Medulla oblongata (tissue), 1 donor: ENCODE data around the gene BRMS1.

Experiments
- DNase-seq: peaks from one replicate; pipeline ENCODE4 v3.0.0-alpha.2; 2015; ENCODE audit errors: extremely low spot score

The BRMS1 gene

DNA sequence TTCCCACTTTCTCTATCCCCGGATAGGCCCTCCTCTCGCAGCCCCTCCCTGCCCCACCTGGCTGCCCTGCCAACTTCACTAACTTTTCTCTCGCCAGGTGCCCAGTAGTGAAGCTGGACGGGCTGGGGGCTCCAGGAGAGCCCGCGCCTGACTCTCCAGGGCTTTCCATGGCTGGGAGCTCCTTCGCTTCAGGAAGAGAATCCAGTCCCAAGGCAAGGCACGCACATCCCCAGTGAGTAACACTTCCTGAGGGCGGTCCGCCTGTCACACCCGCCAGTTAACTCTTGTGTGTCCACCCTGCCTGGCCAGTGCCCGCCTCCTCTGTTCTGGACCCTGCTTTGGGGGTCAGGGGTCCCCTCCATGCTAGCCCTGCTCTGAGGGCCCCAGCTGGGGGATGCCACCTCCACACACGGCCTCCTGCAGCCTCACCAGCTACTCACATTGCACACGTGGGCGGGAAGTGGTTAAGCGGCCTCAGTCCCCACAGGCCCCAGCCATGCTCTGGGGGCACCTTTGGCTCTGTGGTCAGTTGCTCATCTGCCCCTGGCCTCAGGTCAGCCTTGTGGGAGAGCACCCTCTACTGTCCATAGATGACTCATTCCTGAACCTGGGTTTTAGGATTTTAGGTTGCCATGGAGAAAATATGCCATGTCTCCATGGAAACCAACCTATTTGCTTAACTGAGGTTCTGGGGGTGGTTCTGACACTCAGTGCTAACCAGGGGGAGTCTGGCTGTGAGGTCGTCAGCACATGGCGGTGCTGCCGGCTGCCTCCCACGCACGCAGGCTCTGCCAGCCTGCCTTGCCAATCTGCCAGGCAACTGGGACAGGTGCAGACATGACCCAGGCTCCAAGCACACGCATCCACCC is 8.4 kb downstream of the BRMS1 start, which contains the start of gene RIN1:
Gene RIN1, minus strand, starts transcription at position 201 of the 869 bp plus-strand sequence. Its CDS starts 32 bp downstream, at position 169.
- peak; percentile 23 for DNase-seq

DNA sequence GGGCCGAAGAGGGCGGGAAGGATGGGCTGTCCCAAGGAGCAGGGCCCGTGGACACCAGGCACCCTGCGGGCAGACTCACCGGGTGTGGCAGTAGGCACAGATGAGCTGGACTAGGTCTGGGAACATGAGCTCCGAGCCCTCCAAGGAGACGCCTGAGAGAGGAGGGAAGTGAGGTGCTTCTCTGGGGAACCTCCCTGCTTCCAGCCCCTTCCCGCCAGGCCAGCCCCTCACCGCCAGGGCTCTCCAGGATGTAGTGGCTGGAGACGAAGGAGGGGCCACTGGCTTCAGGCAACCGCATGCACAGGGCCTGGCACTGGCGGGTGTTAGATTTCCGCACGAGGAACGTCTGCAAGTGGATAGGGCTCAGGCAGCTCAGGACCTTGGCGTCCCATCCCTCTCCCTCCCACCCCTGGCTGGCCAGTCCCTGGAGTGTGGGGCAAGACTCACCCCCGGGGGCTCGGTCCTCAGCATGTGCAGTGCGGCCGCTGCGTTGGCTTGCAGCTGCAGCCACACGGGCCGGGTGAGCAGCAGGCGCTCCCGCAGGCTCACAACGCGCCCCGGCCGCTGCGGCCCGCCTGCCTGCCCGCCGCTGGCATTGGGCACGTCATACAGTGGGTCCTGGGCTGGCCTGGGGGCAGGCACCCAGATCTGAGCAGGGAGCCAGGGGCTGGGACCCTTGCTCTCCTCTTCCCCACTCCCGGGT is 9.2 kb downstream of the BRMS1 start:
- no peak for DNase-seq

DNA sequence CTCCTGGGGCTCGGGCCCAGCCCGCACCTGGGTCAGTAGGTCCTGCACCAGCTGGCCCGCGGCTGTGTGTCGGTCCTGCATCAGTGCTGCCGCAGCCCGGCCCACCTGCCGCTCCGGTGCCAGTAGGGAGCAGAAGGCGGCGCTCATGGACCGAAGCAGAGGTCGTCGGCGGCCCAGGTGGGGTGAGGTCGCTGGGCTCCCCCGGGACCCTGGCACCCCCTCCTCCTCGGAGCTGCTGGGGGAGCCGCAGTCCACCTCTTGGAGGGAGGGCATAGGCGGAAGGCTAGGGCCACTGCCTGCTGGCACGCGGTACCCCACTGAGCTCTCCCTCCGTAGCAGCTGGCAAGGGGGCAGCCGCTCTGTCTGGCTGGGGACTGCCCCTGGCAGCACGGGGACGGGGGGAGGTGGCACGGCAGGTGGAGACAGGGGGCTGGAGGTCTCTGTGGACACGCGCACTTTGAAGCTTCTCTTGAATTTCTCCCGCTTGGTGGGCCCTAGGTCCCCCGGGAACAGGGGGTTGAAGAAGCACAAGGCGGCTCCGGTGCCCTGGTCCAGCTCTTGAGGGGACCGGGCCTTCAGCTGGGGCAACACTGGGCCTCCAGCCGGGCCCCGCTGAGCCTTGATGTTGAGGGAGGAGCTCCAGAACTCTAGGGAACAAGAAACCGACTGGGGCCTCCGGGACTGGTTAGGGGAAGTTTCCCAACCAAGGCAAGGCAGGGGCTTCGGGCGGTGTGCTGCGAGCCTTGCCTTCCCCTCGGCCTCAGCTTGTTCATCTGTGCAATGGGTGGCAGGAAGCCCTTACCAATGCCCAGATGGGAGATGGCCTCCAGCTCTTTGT is 10.1 kb downstream of the BRMS1 start:
- no peak for DNase-seq

DNA sequence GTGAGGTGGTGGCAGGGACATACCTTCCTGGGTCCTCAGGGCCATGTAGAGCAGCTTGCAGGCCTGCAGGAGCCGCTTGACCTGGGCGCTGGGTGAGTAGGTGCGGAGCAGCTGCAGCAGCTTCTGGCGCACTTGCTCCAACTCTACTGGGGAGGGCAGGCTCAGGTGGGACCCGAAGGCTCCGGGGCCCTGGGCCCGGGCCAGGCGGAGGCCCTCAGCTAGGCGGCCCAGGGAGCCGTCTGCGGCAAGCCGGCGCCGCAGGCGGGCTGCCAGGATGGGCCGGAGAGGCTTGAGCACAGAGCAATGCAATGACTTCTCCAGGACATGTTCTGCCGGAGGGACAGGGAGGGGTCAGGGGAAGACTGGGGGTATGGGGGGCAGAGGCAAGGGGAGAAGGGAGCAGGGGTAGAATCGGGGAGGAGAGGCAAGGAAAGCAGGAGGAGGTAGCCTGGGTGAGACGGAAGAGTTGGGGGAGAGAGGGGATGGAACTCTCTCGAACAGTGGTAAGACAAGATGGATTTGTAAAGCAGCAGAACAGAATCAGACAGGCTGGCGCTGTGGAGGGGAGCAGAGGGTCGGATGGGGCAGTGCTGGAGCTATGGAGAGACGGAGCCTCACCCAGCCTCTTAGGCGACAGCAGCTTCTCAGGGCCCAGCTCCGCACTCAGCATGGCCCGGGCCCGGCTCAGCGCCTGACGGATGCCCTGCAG is 10.9 kb downstream of the BRMS1 start:
- no peak for DNase-seq

DNA sequence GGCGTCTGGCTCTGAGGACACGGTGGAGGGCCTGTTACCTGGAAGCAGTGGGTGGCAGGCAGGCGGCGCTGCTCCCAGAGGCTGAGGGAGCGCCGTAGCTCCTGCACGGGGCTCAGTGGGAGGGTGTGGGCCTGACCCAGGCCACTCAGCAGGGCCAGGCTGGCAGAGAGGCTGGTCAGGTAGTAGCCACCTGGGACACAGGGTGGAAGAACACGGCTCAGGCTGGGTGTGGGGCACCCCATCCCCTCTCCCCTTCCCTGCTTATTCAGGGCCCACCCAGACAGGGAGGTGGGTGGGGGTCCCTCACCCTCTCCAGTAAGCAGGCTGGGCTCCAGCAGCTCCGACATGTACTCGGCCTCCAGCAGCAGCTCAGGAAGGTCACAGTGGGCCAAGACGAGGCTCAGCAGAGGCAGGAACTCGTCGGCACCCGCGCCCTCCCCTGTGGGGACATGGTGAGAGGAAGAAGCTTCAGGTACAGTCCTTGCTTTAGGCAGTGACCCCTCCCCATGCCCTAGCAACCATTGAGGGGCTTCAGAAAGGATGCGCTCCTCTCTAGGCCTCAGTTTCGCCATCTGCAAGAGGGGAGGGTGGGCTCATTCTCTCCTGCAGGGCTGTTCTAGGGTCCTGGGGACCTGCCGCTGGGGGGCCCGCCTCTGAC is 11.6 kb downstream of the BRMS1 start:
- DNase-seq: no peak

DNA sequence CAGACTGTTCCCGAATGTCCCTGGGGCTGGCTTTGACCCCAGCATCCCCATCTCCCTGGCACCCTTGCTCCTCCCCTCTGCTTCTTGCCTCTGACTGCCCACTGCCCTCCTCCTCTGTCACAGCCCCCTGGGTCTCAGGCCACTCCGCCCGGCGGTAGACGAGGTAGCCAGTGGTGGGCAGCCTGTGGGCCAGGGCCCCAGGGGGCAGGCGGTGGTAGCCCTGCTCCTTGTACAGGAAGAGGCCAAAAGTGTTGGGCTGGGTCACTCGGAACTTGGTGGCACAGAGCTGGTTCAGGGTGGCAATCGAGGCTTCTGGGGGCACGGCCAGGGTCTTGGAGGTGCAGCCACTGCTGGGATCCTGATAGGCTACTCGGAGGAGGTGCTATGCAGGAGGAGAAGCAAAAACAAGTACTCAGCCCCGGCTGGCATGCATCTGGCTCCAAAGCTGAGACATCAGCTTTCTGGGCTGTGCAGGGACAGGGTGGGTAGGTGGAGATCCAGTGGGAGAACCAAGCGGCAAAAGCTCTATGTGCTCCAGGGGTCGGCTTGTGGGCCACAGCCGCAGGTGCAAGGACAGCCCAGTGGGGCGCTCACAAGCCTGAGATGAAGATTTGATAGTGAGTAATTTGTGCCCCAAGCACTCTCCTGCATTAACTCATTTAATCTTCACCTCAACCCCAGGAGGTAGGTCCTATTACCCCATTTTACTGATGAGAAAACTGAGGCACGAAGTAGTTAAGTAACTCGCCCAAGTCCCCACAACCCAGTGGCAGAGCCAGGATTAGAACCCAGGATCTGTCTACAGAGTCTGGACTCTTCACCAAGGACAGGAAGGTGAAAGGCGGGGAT is 12.3 kb downstream of the BRMS1 start:
- DNase-seq: no peak

DNA sequence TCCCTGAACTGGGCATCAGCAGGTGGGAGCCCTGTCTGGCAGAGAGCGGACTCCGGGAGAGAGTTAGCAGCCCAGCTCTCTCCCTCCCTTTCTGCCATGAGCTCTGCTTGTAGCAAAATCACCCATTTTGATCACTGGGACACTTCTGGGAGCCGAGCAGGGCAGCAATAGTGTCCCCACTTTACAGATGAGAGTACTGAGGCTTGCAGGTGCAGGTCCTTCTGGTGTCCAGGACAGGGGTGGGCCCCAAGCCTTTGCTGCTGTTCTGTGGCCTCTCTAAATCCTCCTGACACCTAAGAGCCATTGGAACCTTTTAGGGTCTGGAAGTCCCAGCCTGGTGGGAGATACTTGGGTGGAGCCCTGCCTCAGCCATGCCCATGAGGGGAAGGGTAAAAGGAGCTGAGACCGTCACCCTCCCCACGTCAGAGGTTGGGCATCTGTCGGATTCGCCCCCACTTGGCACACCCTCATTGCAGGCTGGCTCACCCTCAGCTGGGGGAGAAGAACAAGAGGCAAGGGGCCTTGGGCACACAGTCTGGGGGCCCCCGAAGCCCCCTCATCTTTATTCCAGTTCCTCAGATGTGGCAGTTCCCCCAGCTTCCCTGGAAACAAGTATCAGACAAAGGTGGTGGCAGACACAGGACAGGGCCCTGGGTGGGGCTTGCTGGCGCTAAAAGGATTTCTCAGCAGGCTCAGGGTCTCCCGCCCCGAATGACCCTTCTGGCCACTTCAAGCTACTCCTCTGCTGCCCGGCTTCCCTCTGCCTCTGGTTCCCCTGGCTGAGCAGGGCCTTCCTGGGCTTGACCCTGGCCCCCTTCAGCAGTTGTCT is 13.1 kb downstream of the BRMS1 start:
- no peak for DNase-seq

DNA sequence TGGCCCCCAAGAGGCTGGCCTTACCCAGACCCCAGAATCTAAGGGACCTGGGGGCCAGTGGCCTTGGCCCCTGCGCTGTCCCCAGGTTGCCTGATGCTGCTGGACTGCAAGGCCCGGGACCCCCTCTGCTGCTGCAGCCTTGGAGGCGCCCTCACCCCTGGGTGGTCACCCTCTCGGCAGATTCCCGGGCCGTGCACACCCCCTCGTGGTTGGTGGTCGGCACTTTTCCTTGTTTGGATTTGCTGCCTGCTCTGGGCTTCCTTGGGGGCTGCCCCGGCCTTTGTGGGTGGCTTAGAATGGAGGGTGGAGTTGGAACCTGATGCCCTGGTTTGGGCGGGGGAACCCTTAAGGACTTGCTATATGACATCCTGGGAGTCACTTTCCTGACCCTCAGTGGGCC is 14.0 kb downstream of the BRMS1 start:
- no peak for DNase-seq

DNA sequence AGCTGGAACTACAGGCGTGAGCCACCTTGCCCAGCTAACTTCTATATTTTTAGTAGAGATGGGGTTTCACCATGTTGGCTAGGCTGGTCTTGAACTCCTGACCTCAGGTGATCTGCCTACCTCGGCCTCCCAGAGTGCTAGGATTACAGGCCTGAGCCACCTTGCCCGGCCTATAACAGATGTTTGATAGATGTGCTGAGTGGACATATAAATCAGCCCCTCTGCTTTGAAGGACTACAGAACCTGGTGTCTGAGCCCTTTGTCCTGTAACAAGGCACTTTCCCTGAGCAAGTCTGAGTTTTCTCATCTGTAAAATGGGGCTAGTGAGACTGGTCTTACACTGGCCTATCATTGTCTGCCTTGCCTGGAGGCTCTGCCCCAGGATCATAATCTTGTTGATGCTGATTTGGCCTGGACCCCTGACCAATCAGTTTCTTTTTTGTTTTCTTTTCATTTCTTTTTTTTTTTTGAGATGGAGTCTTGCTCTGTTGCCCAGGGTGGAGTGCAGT is 15.7 kb downstream of the BRMS1 start:
- DNase-seq: no peak

DNA sequence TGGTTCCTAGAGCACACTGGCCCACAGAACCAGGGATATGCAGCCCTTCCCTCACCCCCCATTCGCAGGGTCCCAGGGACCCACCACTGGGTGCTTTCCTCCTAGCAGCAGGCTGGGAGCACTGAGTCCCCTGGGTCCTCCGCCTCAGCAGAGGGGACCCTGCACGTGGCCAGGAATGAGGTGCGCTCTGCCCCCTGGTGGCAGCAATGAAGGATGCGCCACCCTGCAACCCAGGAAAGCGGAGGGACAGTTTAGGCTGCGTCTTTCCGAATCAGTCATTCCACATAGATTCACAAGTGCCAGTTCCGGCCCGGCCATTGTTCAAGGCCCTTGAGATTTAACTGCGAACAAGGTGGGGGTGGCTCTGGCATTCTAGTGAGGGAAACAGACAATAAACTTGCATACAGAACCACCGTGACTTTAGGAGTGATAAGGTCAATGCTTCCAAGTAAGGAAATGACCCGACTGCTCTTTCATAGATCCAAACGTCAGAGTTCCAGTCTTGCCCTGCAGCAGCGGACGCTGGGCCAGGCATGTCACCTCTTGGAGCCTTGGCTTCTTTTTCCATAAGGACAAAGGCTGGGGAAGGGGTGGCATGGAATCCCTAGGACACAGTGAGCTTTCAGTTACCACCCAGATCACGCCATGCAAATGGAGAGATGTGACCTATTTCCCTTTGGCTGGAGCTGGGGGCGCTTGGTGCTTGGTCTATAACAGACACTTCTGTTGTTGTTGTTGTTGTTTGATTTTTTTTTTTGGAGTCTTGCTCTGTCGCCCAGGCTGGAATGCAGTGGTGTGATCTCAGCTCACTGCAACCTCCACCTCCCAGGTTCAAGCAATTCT is 16.4 kb downstream of the BRMS1 start:
- DNase-seq: peak; percentile 71

DNA sequence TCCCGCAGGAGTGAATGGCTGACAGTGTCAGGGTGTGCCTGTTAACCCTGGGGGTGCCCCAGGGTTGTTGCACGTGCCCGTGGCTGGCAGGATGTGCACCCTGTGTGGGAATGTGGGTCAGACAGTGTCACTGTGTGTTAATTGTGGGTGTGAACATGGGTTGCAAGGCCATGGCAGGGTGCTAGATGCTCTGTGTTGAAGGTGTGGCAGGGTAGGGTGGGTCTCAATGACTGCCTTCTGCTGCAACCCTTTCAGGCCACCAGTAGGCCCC is 16.9 kb downstream of the BRMS1 start:
- no peak for DNase-seq

DNA sequence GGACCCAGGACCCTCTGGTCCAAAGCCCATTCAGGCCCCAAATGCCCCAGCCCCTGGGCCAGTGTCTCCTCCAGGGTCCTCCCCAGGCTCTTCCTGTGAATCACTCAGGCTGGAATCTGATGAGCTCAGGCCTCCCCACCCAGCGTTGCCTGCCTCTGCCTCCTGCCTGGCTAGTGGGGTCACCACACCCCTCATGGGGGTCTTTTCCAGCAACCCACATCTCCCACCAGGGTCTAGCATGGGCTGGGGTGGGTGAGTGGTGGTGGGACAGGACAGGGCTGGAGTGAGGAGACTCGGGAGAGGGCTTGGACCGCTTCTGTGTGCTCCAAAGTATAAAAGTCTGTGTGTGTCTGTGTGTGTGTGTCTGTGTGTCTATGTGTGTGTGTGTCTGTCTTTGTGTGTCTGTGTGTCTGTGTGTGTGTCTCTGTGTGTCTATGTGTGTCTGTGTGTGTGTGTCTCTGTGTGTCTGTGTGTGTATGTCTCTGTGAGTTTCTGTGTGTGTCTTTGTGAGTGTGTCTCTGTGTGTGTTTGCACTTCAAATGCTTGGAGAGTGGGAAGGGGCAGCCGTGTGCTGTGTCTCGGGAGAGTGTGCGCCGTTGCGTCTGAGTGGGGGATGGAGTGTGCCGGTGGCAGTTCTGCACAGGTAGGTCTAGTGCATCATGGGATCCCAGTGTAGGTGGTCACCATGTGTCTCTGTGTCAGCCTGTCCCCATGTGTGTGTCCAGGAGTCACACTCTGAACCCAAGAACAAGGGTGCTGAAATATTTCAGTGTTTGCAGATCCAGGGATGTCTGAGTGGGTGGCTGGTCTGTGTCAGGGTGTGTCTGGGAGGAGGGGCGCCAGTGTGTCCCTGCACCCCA is 17.5 kb downstream of the BRMS1 start:
- no peak for DNase-seq

DNA sequence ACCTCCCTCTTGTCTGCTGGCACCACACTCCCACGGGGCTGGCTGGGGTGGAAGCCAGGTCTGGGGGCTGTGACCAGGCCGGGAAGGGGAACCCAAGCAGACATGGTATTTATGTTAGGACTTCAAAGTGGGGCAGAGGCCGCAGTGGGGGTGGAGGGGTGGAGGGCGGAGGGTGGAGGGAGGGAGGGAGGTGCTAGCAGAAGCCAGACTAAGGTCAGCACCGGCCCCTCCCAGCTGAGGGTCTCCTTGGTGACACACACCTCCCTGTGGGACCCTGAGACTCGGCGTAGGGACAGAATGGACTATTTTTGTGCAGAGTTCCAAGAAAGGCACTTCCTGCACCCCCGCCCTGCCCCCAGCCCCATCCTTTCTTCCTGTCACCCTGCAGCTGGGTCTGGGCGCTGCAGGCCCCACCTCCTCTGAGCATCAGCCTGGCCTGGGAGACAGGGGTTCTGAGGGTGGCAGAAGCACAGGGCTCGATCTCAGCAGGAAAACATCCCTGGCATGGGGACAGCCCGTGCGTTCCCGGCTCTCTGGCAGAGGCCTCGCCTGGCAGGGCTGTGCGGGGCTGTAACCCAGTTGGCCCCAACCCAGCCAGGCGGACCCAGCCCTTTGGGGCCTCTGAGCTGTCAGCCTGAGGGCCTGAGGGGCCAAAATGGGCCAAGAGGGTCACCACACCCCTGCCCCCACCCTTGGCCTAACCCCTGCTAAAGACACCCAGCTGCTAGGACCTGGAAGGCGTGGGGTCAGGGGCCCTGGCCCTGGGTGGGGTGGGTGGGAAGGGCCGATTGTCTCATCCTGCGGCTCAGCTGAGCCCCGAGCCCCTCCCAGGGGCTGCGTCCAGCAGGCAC is 18.4 kb downstream of the BRMS1 start:
- no peak for DNase-seq

DNA sequence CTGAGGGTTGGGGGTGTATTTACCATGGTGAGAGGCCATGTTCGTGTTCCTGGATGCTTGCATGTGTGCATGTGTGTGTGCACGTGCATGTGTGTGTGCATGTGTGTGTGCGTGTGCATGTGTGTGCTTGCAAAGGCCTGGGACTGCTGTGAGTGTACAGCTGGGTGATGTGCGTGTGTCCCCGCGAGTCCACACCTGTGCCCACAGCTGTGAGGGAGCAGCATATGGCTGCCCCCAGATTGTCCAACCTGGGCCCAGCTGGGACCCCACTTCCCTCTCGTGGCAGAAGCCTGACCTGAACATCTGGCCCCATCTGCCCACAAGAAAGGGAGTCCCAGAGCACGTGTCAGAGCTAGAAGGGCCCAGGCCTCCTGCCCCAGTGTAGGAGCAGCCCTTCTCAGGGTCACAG is 19.6 kb downstream of the BRMS1 start:
- no peak for DNase-seq

DNA sequence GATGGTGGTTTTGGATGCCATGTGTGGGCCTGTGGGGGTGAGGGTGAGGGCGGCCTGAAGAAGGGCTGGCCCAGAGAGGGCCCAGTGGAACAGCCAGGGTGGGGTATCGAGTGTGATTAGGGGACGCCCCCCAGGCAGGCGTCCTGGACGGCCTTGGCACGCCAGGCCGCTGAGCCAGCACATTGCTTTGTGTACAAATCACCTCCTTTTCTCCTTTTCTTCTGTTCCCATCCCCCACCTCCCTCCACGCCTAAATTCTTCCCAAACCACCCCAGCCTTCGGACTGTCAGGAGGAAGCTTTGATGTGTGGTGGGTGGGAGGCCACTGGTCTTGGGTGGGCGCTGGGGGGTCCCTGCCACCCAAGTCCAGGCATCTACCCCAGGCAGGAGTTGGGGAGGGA is 20.2 kb downstream of the BRMS1 start:
- DNase-seq: no peak

DNA sequence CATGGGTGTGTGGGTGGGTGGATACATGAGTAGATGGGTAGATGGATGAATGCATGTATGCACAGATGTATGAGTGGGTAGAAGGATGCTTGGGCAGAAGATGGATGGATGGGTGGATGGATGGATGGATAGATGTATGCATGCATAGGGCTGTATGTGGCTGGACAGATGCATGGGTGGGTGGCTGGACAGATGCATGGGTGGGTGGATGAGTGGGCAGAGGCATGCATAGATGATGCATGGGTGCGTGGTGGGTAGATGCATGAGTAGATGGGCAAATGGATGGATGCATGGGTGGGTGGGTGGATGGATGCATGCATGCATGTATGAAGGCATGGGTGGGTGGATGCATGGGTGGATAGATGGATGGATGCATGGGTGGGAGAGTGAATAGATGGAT is 21.2 kb downstream of the BRMS1 start:
- DNase-seq: no peak
